ENCODE results near the gene PC. TPM values are rescaled to one million over a fixed set of nuclear protein-coding genes. Genes with fewer than 3 reads are reported as not detected.

The PC gene
- total and polyA plus RNA-seq, 9 of the 15 experiments (the other 6 are each of a cell fraction or from before 2014, with no cell fraction given) = 0.94 to 38.0 (median 8.7) TPM

DNA sequence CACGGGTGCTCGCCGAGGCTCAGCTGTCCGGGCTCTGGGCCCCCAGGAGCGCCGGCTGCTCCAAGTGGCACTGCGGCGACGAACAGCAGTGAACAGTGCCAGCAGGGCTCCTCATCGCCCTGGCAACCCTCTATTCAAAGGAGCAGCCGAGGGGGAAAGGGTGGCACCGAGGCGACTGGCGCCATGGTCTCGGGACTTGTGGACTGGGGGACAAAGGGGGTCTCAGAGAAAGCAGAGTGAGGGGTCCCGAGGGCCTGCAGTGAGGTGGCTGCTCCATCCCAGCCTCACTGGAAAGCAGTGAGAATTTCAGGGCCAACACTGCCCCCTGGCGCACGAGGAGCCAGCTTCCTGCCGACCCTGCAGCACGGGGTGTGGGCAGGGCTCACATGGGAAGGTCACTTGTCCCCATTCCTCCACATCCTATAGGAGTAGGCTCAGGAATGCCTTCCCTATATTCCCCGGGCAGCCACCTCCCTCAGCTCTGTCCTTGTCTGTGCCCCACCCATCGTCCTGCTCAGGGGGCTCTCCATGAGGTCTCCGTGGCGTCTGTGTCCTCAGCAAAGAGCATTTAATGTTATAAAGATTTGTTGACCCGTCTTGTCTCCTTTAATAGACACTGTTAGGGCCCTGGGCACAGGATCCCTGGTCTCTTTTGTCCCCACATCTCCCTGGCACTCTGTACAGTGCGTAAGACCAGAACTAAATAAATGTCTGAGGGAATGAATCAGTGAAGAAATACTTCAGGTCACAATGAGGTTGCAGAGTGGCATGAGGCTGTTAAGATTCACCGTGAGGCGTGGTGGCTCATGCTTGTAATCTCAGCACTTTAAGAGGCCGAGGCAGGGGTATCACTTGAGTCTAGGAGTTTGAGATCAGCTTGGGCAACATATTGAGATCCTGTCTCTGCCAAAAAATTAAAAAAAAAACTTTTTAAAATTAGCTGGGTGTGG, 74.9 kb downstream of the PC start (continued):
- TF ChIP-seq MAZ (CRISPR knock-in tag; conservative IDR thresholded peaks at IDR 0.05 in 1 of 2, IDR thresholded peaks at IDR 0.05 in 1 of 2) (0 out of 4 replicates have a peak, but pooled peaks of 1 of the 2 experiments have one; percentile 31), ESRRB (CRISPR knock-in tag; IDR thresholded peaks at IDR 0.05; ENCODE audit: borderline replicate concordance) (no peak), CREM (IDR thresholded peaks at IDR 0.05; ENCODE audit: low read depth) (0 out of 2 replicates have a peak, but pooled peaks have one; percentile 16), BHLHE40 (IDR thresholded peaks at IDR 0.05; ENCODE audit: low read length) (peak; percentile 44; the same call in 1 of the 2 replicates), MCM5 (IDR thresholded peaks at IDR 0.05; ENCODE audit: low read depth) (no peak), RBBP5 (IDR thresholded peaks at IDR 0.05; ENCODE audit: borderline replicate concordance, insufficient read depth, low read length, poor library complexity, severe bottlenecking) (no peak), TEAD1 (CRISPR knock-in tag; IDR thresholded peaks at IDR 0.05) (peak in 1 of 2 experiments; percentile 73; a peak in 1 of 4 replicates)
- TF ChIP-seq, protein P1, sequence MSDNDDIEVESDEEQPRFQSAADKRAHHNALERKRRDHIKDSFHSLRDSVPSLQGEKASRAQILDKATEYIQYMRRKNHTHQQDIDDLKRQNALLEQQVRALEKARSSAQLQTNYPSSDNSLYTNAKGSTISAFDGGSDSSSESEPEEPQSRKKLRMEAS (CRISPR knock-in tag; IDR thresholded peaks at IDR 0.05) = peak; percentile 57
- TF ChIP-seq, protein P2, sequence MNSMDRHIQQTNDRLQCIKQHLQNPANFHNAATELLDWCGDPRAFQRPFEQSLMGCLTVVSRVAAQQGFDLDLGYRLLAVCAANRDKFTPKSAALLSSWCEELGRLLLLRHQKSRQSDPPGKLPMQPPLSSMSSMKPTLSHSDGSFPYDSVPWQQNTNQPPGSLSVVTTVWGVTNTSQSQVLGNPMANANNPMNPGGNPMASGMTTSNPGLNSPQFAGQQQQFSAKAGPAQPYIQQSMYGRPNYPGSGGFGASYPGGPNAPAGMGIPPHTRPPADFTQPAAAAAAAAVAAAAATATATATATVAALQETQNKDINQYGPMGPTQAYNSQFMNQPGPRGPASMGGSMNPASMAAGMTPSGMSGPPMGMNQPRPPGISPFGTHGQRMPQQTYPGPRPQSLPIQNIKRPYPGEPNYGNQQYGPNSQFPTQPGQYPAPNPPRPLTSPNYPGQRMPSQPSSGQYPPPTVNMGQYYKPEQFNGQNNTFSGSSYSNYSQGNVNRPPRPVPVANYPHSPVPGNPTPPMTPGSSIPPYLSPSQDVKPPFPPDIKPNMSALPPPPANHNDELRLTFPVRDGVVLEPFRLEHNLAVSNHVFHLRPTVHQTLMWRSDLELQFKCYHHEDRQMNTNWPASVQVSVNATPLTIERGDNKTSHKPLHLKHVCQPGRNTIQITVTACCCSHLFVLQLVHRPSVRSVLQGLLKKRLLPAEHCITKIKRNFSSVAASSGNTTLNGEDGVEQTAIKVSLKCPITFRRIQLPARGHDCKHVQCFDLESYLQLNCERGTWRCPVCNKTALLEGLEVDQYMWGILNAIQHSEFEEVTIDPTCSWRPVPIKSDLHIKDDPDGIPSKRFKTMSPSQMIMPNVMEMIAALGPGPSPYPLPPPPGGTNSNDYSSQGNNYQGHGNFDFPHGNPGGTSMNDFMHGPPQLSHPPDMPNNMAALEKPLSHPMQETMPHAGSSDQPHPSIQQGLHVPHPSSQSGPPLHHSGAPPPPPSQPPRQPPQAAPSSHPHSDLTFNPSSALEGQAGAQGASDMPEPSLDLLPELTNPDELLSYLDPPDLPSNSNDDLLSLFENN (IDR thresholded peaks at IDR 0.05; ENCODE audit: low read depth in 2 of 2, low read length in 2 of 2) = no peak
- TF ChIP-seq, protein P3, sequence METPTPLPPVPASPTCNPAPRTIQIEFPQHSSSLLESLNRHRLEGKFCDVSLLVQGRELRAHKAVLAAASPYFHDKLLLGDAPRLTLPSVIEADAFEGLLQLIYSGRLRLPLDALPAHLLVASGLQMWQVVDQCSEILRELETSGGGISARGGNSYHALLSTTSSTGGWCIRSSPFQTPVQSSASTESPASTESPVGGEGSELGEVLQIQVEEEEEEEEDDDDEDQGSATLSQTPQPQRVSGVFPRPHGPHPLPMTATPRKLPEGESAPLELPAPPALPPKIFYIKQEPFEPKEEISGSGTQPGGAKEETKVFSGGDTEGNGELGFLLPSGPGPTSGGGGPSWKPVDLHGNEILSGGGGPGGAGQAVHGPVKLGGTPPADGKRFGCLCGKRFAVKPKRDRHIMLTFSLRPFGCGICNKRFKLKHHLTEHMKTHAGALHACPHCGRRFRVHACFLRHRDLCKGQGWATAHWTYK (CRISPR knock-in tag; IDR thresholded peaks at IDR 0.05) = no peak
- TF ChIP-seq, protein P4, sequence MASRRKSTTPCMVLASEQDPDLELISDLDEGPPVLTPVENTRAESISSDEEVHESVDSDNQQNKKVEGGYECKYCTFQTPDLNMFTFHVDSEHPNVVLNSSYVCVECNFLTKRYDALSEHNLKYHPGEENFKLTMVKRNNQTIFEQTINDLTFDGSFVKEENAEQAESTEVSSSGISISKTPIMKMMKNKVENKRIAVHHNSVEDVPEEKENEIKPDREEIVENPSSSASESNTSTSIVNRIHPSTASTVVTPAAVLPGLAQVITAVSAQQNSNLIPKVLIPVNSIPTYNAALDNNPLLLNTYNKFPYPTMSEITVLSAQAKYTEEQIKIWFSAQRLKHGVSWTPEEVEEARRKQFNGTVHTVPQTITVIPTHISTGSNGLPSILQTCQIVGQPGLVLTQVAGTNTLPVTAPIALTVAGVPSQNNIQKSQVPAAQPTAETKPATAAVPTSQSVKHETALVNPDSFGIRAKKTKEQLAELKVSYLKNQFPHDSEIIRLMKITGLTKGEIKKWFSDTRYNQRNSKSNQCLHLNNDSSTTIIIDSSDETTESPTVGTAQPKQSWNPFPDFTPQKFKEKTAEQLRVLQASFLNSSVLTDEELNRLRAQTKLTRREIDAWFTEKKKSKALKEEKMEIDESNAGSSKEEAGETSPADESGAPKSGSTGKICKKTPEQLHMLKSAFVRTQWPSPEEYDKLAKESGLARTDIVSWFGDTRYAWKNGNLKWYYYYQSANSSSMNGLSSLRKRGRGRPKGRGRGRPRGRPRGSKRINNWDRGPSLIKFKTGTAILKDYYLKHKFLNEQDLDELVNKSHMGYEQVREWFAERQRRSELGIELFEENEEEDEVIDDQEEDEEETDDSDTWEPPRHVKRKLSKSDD (conservative IDR thresholded peaks at IDR 0.05; ENCODE audit: low read length) = no peak
- TF ChIP-seq, protein P5, sequence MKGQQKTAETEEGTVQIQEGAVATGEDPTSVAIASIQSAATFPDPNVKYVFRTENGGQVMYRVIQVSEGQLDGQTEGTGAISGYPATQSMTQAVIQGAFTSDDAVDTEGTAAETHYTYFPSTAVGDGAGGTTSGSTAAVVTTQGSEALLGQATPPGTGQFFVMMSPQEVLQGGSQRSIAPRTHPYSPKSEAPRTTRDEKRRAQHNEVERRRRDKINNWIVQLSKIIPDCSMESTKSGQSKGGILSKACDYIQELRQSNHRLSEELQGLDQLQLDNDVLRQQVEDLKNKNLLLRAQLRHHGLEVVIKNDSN (CRISPR knock-in tag; IDR thresholded peaks at IDR 0.05) = peak; percentile 54; the same call in 1 of the 2 replicates
- TF ChIP-seq, protein P6, sequence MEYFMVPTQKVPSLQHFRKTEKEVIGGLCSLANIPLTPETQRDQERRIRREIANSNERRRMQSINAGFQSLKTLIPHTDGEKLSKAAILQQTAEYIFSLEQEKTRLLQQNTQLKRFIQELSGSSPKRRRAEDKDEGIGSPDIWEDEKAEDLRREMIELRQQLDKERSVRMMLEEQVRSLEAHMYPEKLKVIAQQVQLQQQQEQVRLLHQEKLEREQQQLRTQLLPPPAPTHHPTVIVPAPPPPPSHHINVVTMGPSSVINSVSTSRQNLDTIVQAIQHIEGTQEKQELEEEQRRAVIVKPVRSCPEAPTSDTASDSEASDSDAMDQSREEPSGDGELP (CRISPR knock-in tag; IDR thresholded peaks at IDR 0.05; ENCODE audit: borderline replicate concordance) = peak; percentile 37; the same call in 1 of the 2 replicates
